Kidney (tissue), 22 donors: Measurements from ENCODE around the gene BMP10. TPM values are rescaled to one million over a fixed set of nuclear protein-coding genes. Genes with fewer than 3 reads are reported as not detected.

ENCODE experiments used
- DNase-seq, 5 donors: peaks; one replicate each; pipeline ENCODE4 v3.0.0-alpha.2; 2013 to 2020
- FAIRE-seq: peaks from 2 replicates; lab custom pipeline; 2012; peaks lifted over from hg19 to GRCh38; lab: Jason Lieb, UNC
- H3K27ac ChIP-seq, 2 donors: one replicate each; pipeline ENCODE4 v1.7.0; 2013; ENCODE audit warnings: low read depth in 2 of 2, low read length in 2 of 2, inconsistent platforms in 1 of 2
- H3K27me3 ChIP-seq: one replicate; pipeline ENCODE4 v1.7.1; 2013; ENCODE audit warnings: low read length, inconsistent platforms; ENCODE audit not compliant: control insufficient read depth, insufficient read depth
- H3K36me3 ChIP-seq, 3 donors: one replicate each; pipeline versions ENCODE4 v1.7.0 to v1.7.1; 2013; ENCODE audit warnings: low read length in 3 of 3, control low read depth in 1 of 3, inconsistent platforms in 1 of 3; ENCODE audit not compliant: insufficient read depth in 3 of 3, control insufficient read depth in 2 of 3
- H3K4me1 ChIP-seq, 3 donors: one replicate each; pipeline versions ENCODE4 v1.7.0 to v1.7.1; 2013; ENCODE audit warnings: low read length in 3 of 3, inconsistent platforms in 1 of 3, low read depth in 1 of 3; ENCODE audit not compliant: control insufficient read depth in 2 of 3, insufficient read depth in 2 of 3
- H3K4me3 ChIP-seq, 3 donors: one replicate each; pipeline versions ENCODE4 v1.7.0 to v1.8.1; 2013; ENCODE audit warnings: low read length in 3 of 3, control low read depth in 1 of 3, inconsistent platforms in 1 of 3
- H3K9ac ChIP-seq, 3 donors: one replicate each; pipeline versions ENCODE4 v1.7.0 to v1.7.1; 2013; ENCODE audit warnings: low read length in 3 of 3, control low read depth in 1 of 3, inconsistent platforms in 1 of 3
- H3K9me3 ChIP-seq, 3 donors: one replicate each; pipeline versions ENCODE4 v1.7.0 to v1.7.1; 2013; ENCODE audit warnings: low read length in 3 of 3, control low read depth in 1 of 3, inconsistent platforms in 1 of 3; ENCODE audit not compliant: control insufficient read depth in 2 of 3, insufficient read depth in 1 of 3
- CTCF ChIP-seq: IDR thresholded peaks from 3 replicates; pipeline ENCODE4 v1.5.1; 2012; ENCODE audit warnings: mild to moderate bottlenecking, moderate library complexity, borderline replicate concordance; ENCODE audit not compliant: insufficient read depth; ENCODE audit errors: extremely low read depth
- intact Hi-C: fragments of 100-400 bp; cut with DNase I; formaldehyde crosslinking; loops from one replicate; pipeline ENCODE4 v1.11.1; 2022
- long read RNA-seq, 10 donors: library from polyadenylated mRNA in 1 of 10; unstranded in 1 of 10; transcript quantifications; one replicate each; pipeline ENCODE4 v2.0.0 and lab custom pipeline, GENCODE V29; 2021 to 2026
- polyA plus RNA-seq: library from polyadenylated mRNA; stranded (reverse); fragments of 350-450 nt; fragmentation: Illumina TruSeq; extraction: RNeasy Lipid Tissue Mini Kit (QIAGEN cat#74804); gene quantifications from one replicate; pipeline ENCODE4 v1.2.3, GENCODE V29; 2014; ENCODE audit warnings: low read depth, low replicate concordance; ENCODE audit not compliant: insufficient read depth
- total RNA-seq: library from RNA; stranded (reverse); fragmentation: NEBNext Ultra II Directional; extraction: Animal tissue kit (Norgen Biotek cat#: 25700); gene quantifications from one replicate; pipeline ENCODE4 v1.2.1, GENCODE V29; 2021
- donor health status: control.
- donor health status: control.
- donor health status: control.
- donor health status: control.
- donor health status: control.
- donor health status: DM: yes; HTN: yes; CAD: no.
- donor health status: Normal renal cell carcinoma (clear cell type).

BMP10 gene
- not detected for total RNA-seq
- not detected for polyA plus RNA-seq
- long read RNA-seq, donor 1: 0 reads
- long read RNA-seq, donor 2: 0 reads
- long read RNA-seq, donor 3: 0 reads
- long read RNA-seq, donor 4: 0 reads
- long read RNA-seq, donor 5: 0 reads
- long read RNA-seq, donor 6: 0 reads
- long read RNA-seq, donor 7: 0 reads
- long read RNA-seq, donor 8: 0 reads
- long read RNA-seq, donor 9: 0 reads
- long read RNA-seq, donor 10: 0 reads

GRCh38 chr2:68871159-68871764 lies at the start of gene BMP10:
BMP10 (minus strand) TSS chr2:68871397; CDS start chr2:68871358, 39 bp downstream.
- DNase-seq (peak in 2 of 5 donors; percentile 13 to 19), FAIRE-seq (no peak)
- Histone ChIP-seq H3K9ac (no peak within 1 kb of the TSS), H3K36me3 (no peaks in the 10 kb centered on the region), H3K9me3 (no peaks in the 10 kb centered on the region), H3K4me1 (no peaks in the 10 kb centered on the region), H3K27ac (no peak within 1 kb of the TSS), H3K4me3 (no peak within 1 kb of the TSS), H3K27me3 (no peaks in the 10 kb centered on the region)
- no peak for TF ChIP-seq CTCF
- intact Hi-C loops: no loop called here

- no peak for DNase-seq
- H3K4me3 ChIP-seq: no peak overlapping the region
Measured at GRCh38 chr2:68920481-68921170, 49.4 kb upstream of the BMP10 start.

GRCh38 chr2:68918497-68918896 lies 47.3 kb upstream of the BMP10 start:
- no peak overlapping the region for H3K4me3 ChIP-seq
- intact Hi-C loops: loop anchor here (10.0 kb wide), 1 partner anchor 174 kb away; no protein-coding TSS in a partner anchor

More at GRCh38 chr2:68920481-68921170, 49.4 kb upstream of the BMP10 start:
- H3K9ac ChIP-seq: no peak overlapping the region
- H3K4me1 ChIP-seq: no peaks in the 10 kb centered on the region
- H3K9me3 ChIP-seq: no peaks in the 10 kb centered on the region
- intact Hi-C loops: loop anchor here (10.0 kb wide), 1 partner anchor 206 kb away; no protein-coding TSS in a partner anchor
- no peak overlapping the region for H3K27ac ChIP-seq
- H3K27me3 ChIP-seq: no peaks in the 10 kb centered on the region
- no peak for FAIRE-seq
- no peaks in the 10 kb centered on the region for H3K36me3 ChIP-seq
- TF ChIP-seq CTCF: no peak

More at GRCh38 chr2:68918497-68918896, 47.3 kb upstream of the BMP10 start:
- no peaks in the 10 kb centered on the region for H3K9me3 ChIP-seq
- no peak for TF ChIP-seq CTCF
- H3K27me3 ChIP-seq: no peaks in the 10 kb centered on the region
- FAIRE-seq (no peak), DNase-seq (no peak)
- no peaks in the 10 kb centered on the region for H3K36me3 ChIP-seq
- no peaks in the 10 kb centered on the region for H3K4me1 ChIP-seq
- no peak overlapping the region for H3K9ac ChIP-seq
- H3K27ac ChIP-seq: no peak overlapping the region
